Measurements from ENCODE around the gene SSTR3. TPM values are rescaled to one million over a fixed set of nuclear protein-coding genes. Genes with fewer than 3 reads are reported as not detected.

The SSTR3 gene
- total RNA-seq, 1 donor from 2014 or later, result not detected

GRCh38 chr22:37221424-37222333, 9.4 kb upstream of the SSTR3 start:
- no peak for DNase-seq (ENCODE audit: low read depth)
- TF ChIP-seq CTCF (IDR thresholded peaks at IDR 0.05; ENCODE audit: insufficient read depth, low read length, poor library complexity, severe bottlenecking), result no peak
- Histone ChIP-seq H3K36me3 (ENCODE audit: control insufficient read depth, insufficient read depth, low read length) (no peaks in the 10 kb centered on the region), H3K27me3 (ENCODE audit: control insufficient read depth, insufficient read depth, low read length) (no peaks in the 10 kb centered on the region), H3K4me3 (ENCODE audit: low read depth, low read length) (no peak overlapping the region)

- no peaks in the 10 kb centered on the region for H3K36me3 ChIP-seq (ENCODE audit: control insufficient read depth, insufficient read depth, low read length)
- no peak for TF ChIP-seq CTCF (IDR thresholded peaks at IDR 0.05; ENCODE audit: insufficient read depth, low read length, poor library complexity, severe bottlenecking)
- no peak overlapping the region for H3K4me3 ChIP-seq (ENCODE audit: low read depth, low read length)
- H3K27me3 ChIP-seq (ENCODE audit: control insufficient read depth, insufficient read depth, low read length), result no peaks in the 10 kb centered on the region
- DNase-seq (ENCODE audit: low read depth), result no peak
Measured at GRCh38 chr22:37220543-37220981, 8.3 kb upstream of the SSTR3 start.

GRCh38 chr22:37219533-37219932, 7.3 kb upstream of the SSTR3 start:
- Histone ChIP-seq H3K36me3 (ENCODE audit: control insufficient read depth, insufficient read depth, low read length) (no peaks in the 10 kb centered on the region), H3K27me3 (ENCODE audit: control insufficient read depth, insufficient read depth, low read length) (no peaks in the 10 kb centered on the region), H3K4me3 (ENCODE audit: low read depth, low read length) (no peak overlapping the region)
- no peak for DNase-seq (ENCODE audit: low read depth)
- TF ChIP-seq CTCF (IDR thresholded peaks at IDR 0.05; ENCODE audit: insufficient read depth, low read length, poor library complexity, severe bottlenecking), result no peak

- Histone ChIP-seq H3K36me3 (ENCODE audit: control insufficient read depth, insufficient read depth, low read length) (no peaks in the 10 kb centered on the region), H3K27me3 (ENCODE audit: control insufficient read depth, insufficient read depth, low read length) (peaks cover 2% of the 10 kb centered on the region)
- no peak for TF ChIP-seq CTCF (IDR thresholded peaks at IDR 0.05; ENCODE audit: insufficient read depth, low read length, poor library complexity, severe bottlenecking)
Measured at GRCh38 chr22:37218771-37219411, 6.6 kb upstream of the SSTR3 start.

GRCh38 chr22:37218399-37218770, 6.1 kb upstream of the SSTR3 start:
- DNase-seq (ENCODE audit: low read depth), result no peak
- Histone ChIP-seq H3K4me3 (ENCODE audit: low read depth, low read length) (no peak overlapping the region), H3K36me3 (ENCODE audit: control insufficient read depth, insufficient read depth, low read length) (no peaks in the 10 kb centered on the region), H3K27me3 (ENCODE audit: control insufficient read depth, insufficient read depth, low read length) (peaks cover 7% of the 10 kb centered on the region)
- no peak for TF ChIP-seq CTCF (IDR thresholded peaks at IDR 0.05; ENCODE audit: insufficient read depth, low read length, poor library complexity, severe bottlenecking)

More at GRCh38 chr22:37218771-37219411, 6.6 kb upstream of the SSTR3 start:
- no peak for DNase-seq (ENCODE audit: low read depth)
- H3K4me3 ChIP-seq (ENCODE audit: low read depth, low read length), result no peak overlapping the region
